Measurements from ENCODE around the gene FAM177B.

- TF ChIP-seq EZH2 (IDR thresholded peaks at IDR 0.05): no peak
- no peak for TF ChIP-seq POLR2AphosphoS5 (IDR thresholded peaks at IDR 0.05; ENCODE audit: borderline replicate concordance, low read depth, low read length)
These were observed 32.7 kb upstream of the FAM177B start for GRCh38 chr1:222704260-222704659.
